Neuronal stem cell (in vitro differentiated cells): ENCODE data around the gene LRP1B.

Experiments used
- DNase-seq: peaks from one replicate; pipeline ENCODE4 v3.0.0-alpha.2; 2013; ENCODE audit warnings: low spot score
- H2AFZ ChIP-seq: one replicate; pipeline ENCODE4 v1.6.1; 2013; ENCODE audit warnings: mild to moderate bottlenecking, low read length, inconsistent platforms
- H2AK5ac ChIP-seq: 2 replicates; pipeline ENCODE4 v1.6.1; 2013; ENCODE audit warnings: low read depth, mild to moderate bottlenecking, inconsistent platforms, low read length, moderate library complexity, mixed read lengths
- H2BK120ac ChIP-seq: 2 replicates; pipeline ENCODE4 v1.6.1; 2013; ENCODE audit warnings: low read depth, mild to moderate bottlenecking, inconsistent platforms, low read length, moderate library complexity, mixed read lengths
- H2BK12ac ChIP-seq: one replicate; pipeline ENCODE4 v1.6.1; 2013; ENCODE audit warnings: low read length, inconsistent platforms
- H2BK15ac ChIP-seq: 2 replicates; pipeline ENCODE4 v1.6.1; 2013; ENCODE audit warnings: mild to moderate bottlenecking, low read length, inconsistent platforms, mixed read lengths
- H2BK5ac ChIP-seq: one replicate; pipeline ENCODE4 v1.6.1; 2013; ENCODE audit warnings: inconsistent platforms, mild to moderate bottlenecking, low read length, moderate library complexity
- H3K14ac ChIP-seq: one replicate; pipeline ENCODE4 v1.6.1; 2013; ENCODE audit warnings: low read length, inconsistent platforms
- H3K18ac ChIP-seq: 2 replicates; pipeline ENCODE4 v1.6.1; 2013; ENCODE audit warnings: low read length, inconsistent platforms
- H3K23ac ChIP-seq: 2 replicates; pipeline ENCODE4 v1.6.1; 2013; ENCODE audit warnings: low read depth, mild to moderate bottlenecking, mixed read lengths, low read length, inconsistent platforms; ENCODE audit not compliant: poor library complexity
- H3K27ac ChIP-seq: replicated peaks from 3 replicates; pipeline ENCODE4 v1.5.1; 2013; ENCODE audit warnings: low read length, inconsistent platforms
- H3K27me3 ChIP-seq, 3 experiments: 2 replicates each; pipeline ENCODE4 v1.6.1; 2013; ENCODE audit warnings: low read length in 3 of 3, mild to moderate bottlenecking in 2 of 3, inconsistent platforms in 1 of 3, low read depth in 1 of 3, mixed read lengths in 1 of 3, moderate library complexity in 1 of 3; ENCODE audit not compliant: control insufficient read depth in 3 of 3, insufficient read depth in 3 of 3
- H3K36me3 ChIP-seq, 2 donors: replicated peaks in 1 of 2; 2 replicates each; pipeline ENCODE4 v1.6.1; 2013; ENCODE audit warnings: low read length in 2 of 2; ENCODE audit not compliant: control insufficient read depth in 2 of 2, insufficient read depth in 2 of 2
- H3K4ac ChIP-seq: 2 replicates; pipeline ENCODE4 v1.6.1; 2013; ENCODE audit warnings: inconsistent platforms, mild to moderate bottlenecking, low read length, moderate library complexity
- H3K4me1 ChIP-seq, 2 donors: 1 replicate in 1 of 2; 2 replicates in 1 of 2; pipeline ENCODE4 v1.6.1; 2013; ENCODE audit warnings: low read length in 2 of 2, low read depth in 1 of 2; ENCODE audit not compliant: control insufficient read depth in 2 of 2, insufficient read depth in 1 of 2
- H3K4me2 ChIP-seq: one replicate; pipeline ENCODE4 v1.6.1; 2013; ENCODE audit warnings: mild to moderate bottlenecking, low read length, inconsistent platforms; ENCODE audit not compliant: insufficient read depth, poor library complexity, severe bottlenecking
- H3K4me3 ChIP-seq, 2 donors: 2 replicates each; pipeline ENCODE4 v1.5.1; 2013; ENCODE audit warnings: low read length in 2 of 2, mild to moderate bottlenecking in 2 of 2, inconsistent platforms in 1 of 2, moderate library complexity in 1 of 2
- H3K79me1 ChIP-seq: one replicate; pipeline ENCODE4 v1.6.1; 2013; ENCODE audit warnings: low read depth, mild to moderate bottlenecking, inconsistent platforms, low read length, moderate library complexity
- H3K9ac ChIP-seq: one replicate; pipeline ENCODE4 v1.6.1; 2013; ENCODE audit warnings: mild to moderate bottlenecking, low read depth, low read length, inconsistent platforms; ENCODE audit not compliant: poor library complexity
- H3K9me3 ChIP-seq, 2 donors: replicated peaks in 1 of 2; 2 replicates each; pipeline versions ENCODE3 to v1.6.1; 2013; ENCODE audit warnings: low read length in 2 of 2, mild to moderate bottlenecking in 2 of 2, inconsistent platforms in 1 of 2, low read depth in 1 of 2, mixed read lengths in 1 of 2, moderate library complexity in 1 of 2; ENCODE audit not compliant: control insufficient read depth in 2 of 2, insufficient read depth in 1 of 2
- H4K8ac ChIP-seq: one replicate; pipeline ENCODE4 v1.6.1; 2013; ENCODE audit warnings: low read depth, mild to moderate bottlenecking, inconsistent platforms, low read length, moderate library complexity
- H4K91ac ChIP-seq: one replicate; pipeline ENCODE4 v1.6.1; 2013; ENCODE audit warnings: low read length, low read depth, mild to moderate bottlenecking, inconsistent platforms; ENCODE audit not compliant: poor library complexity
- WGBS, 2 donors: extraction: QIAGEN DNeasy Blood & Tissue Kit; methylation state at CpG; one replicate each; pipeline ENCODE4 v1.1.7; 2013; ENCODE audit warnings: missing lambda C conversion rate in 2 of 2, mixed read lengths in 1 of 2; ENCODE audit not compliant: insufficient read length in 2 of 2, insufficient replicate concordance in 1 of 2; ENCODE audit errors: extremely low coverage in 2 of 2; 5-methylcytosine and 5-hydroxymethylcytosine counted together

LRP1B gene

GRCh38 chr2:140639628-140640027 is 1491.2 kb downstream of the LRP1B start:
- Histone ChIP-seq H2BK5ac (no peak overlapping the region), H3K23ac (no peak overlapping the region), H2BK120ac (no peak overlapping the region), H2AFZ (no peak overlapping the region), H3K79me1 (no peaks in the 10 kb centered on the region), H3K18ac (no peak overlapping the region), H2AK5ac (no peak overlapping the region), H3K4me3 (no peak overlapping the region), H3K27ac (no peak overlapping the region), H3K27me3 (no peaks in the 10 kb centered on the region), H3K9ac (no peak overlapping the region), H3K4ac (no peak overlapping the region), H3K4me2 (no peak overlapping the region), H3K4me1 (no peaks in the 10 kb centered on the region), H3K14ac (no peak overlapping the region), H4K8ac (no peak overlapping the region), H2BK15ac (no peak overlapping the region), H2BK12ac (no peak overlapping the region), H3K36me3 (no peaks in the 10 kb centered on the region), H4K91ac (no peak overlapping the region), H3K9me3 (no peaks in the 10 kb centered on the region)
- no CpG with 5 or more reads among the region's 3 CpGs for WGBS, 2 donors
- no peak for DNase-seq

- Histone ChIP-seq H3K27ac (no peak overlapping the region), H3K36me3 (no peaks in the 10 kb centered on the region), H3K4me2 (no peak overlapping the region), H3K18ac (no peak overlapping the region), H2BK120ac (no peak overlapping the region), H2BK15ac (no peak overlapping the region), H2AK5ac (no peak overlapping the region), H3K27me3 (no peaks in the 10 kb centered on the region), H3K79me1 (no peaks in the 10 kb centered on the region), H3K9ac (no peak overlapping the region), H2AFZ (no peak overlapping the region), H2BK12ac (no peak overlapping the region), H3K4me1 (no peaks in the 10 kb centered on the region), H4K91ac (no peak overlapping the region), H2BK5ac (no peak overlapping the region), H4K8ac (no peak overlapping the region), H3K9me3 (no peaks in the 10 kb centered on the region), H3K4ac (no peak overlapping the region), H3K23ac (no peak overlapping the region), H3K14ac (no peak overlapping the region), H3K4me3 (no peak overlapping the region)
- no peak for DNase-seq
- no CpG with 5 or more reads among the region's 4 CpGs for WGBS, 2 donors
Observed at GRCh38 chr2:140630557-140630956, 1500.3 kb downstream of the LRP1B start.

GRCh38 chr2:140627885-140628284 is 1502.9 kb downstream of the LRP1B start:
- no peaks in the 10 kb centered on the region for H3K9me3 ChIP-seq
- no peak overlapping the region for H3K14ac ChIP-seq
- no peak overlapping the region for H3K4ac ChIP-seq
- no peaks in the 10 kb centered on the region for H3K79me1 ChIP-seq
- H2AK5ac ChIP-seq, result no peak overlapping the region
- no peak overlapping the region for H3K27ac ChIP-seq
- no peak overlapping the region for H2BK15ac ChIP-seq
- no peak overlapping the region for H3K23ac ChIP-seq
- no peak overlapping the region for H2AFZ ChIP-seq
- H3K9ac ChIP-seq, result no peak overlapping the region
- H3K4me3 ChIP-seq, result no peak overlapping the region
- no peaks in the 10 kb centered on the region for H3K36me3 ChIP-seq
- no peak for DNase-seq
- no peak overlapping the region for H2BK120ac ChIP-seq
- no peak overlapping the region for H2BK5ac ChIP-seq
- no peak overlapping the region for H2BK12ac ChIP-seq
- H4K91ac ChIP-seq, result no peak overlapping the region
- no peak overlapping the region for H3K18ac ChIP-seq
- H3K4me2 ChIP-seq, result no peak overlapping the region
- H4K8ac ChIP-seq, result no peak overlapping the region
- H3K27me3 ChIP-seq, result no peaks in the 10 kb centered on the region
- no CpG with 5 or more reads among the region's 4 CpGs for WGBS, 2 donors
- no peaks in the 10 kb centered on the region for H3K4me1 ChIP-seq

- no peak overlapping the region for H3K23ac ChIP-seq
- H3K4me2 ChIP-seq, result no peak overlapping the region
- no peaks in the 10 kb centered on the region for H3K27me3 ChIP-seq
- no peak overlapping the region for H2AK5ac ChIP-seq
- H4K91ac ChIP-seq, result no peak overlapping the region
- no peak overlapping the region for H4K8ac ChIP-seq
- H3K4me1 ChIP-seq, result no peaks in the 10 kb centered on the region
- no peak overlapping the region for H3K14ac ChIP-seq
- H3K9ac ChIP-seq, result no peak overlapping the region
- H2BK120ac ChIP-seq, result no peak overlapping the region
- H3K4ac ChIP-seq, result no peak overlapping the region
- H3K18ac ChIP-seq, result no peak overlapping the region
- no peak overlapping the region for H2AFZ ChIP-seq
- H3K36me3 ChIP-seq, result no peaks in the 10 kb centered on the region
- no peak overlapping the region for H3K27ac ChIP-seq
- WGBS, 2 donors, result no CpG with 5 or more reads among the region's 5 CpGs
- no peak overlapping the region for H2BK12ac ChIP-seq
- no peak overlapping the region for H2BK5ac ChIP-seq
- H3K9me3 ChIP-seq, result no peaks in the 10 kb centered on the region
- no peak overlapping the region for H3K4me3 ChIP-seq
- H3K79me1 ChIP-seq, result no peaks in the 10 kb centered on the region
- no peak overlapping the region for H2BK15ac ChIP-seq
- no peak for DNase-seq
Observed at GRCh38 chr2:140627136-140627535, 1503.7 kb downstream of the LRP1B start.
